Stimulated activated effector memory CD8-positive, alpha-beta T cell treated with anti-CD3 and anti-CD28 coated beads, Interleukin-12 subunit alpha, Interleukin-12 subunit beta, amount 100 ng/mL, for 72 hours (primary cell): ENCODE data around the gene PHF14.

Experiments used
- ATAC-seq: fragments of 150-1000 bp; cut with Tn5 transposase; 2 replicates; pipeline ENCODE4 v1.10.0; 2021
- DNase-seq, 2 donors: peaks; one replicate each; pipeline ENCODE4 v3.0.0; 2021 to 2022; ENCODE audit warnings: low spot score in 2 of 2
- H3K27ac Mint-ChIP-seq: one replicate; pipeline ENCODE4 v1.8.0; 2022; ENCODE audit warnings: mild to moderate bottlenecking, mixed read lengths
- H3K36me3 Mint-ChIP-seq: one replicate; pipeline ENCODE4 v1.8.0; 2022; ENCODE audit warnings: mild to moderate bottlenecking, mixed read lengths
- H3K4me1 Mint-ChIP-seq: one replicate; pipeline ENCODE4 v1.8.0; 2022; ENCODE audit warnings: mixed read lengths
- H3K4me3 Mint-ChIP-seq: one replicate; pipeline ENCODE4 v1.8.0; 2022; ENCODE audit warnings: mild to moderate bottlenecking, mixed read lengths
- H3K9me3 Mint-ChIP-seq: one replicate; pipeline ENCODE4 v1.8.0; 2022; ENCODE audit warnings: mixed read lengths

The PHF14 gene

GRCh38 chr7:11193131-11193867 lies 219.6 kb downstream of the PHF14 start:
- DNase-seq (no peak), ATAC-seq (no peak)
- Mint-ChIP-seq H3K27ac (no peak overlapping the region), H3K4me1 (peaks cover 8% of the 10 kb centered on the region), H3K4me3 (no peak overlapping the region), H3K36me3 (no peaks in the 10 kb centered on the region), H3K9me3 (no peaks in the 10 kb centered on the region)

- H3K4me1 Mint-ChIP-seq, result peaks cover 8% of the 10 kb centered on the region
- no peaks in the 10 kb centered on the region for H3K36me3 Mint-ChIP-seq
- DNase-seq (no peak), ATAC-seq (no peak)
- H3K4me3 Mint-ChIP-seq, result no peak overlapping the region
- no peaks in the 10 kb centered on the region for H3K9me3 Mint-ChIP-seq
- no peak overlapping the region for H3K27ac Mint-ChIP-seq
Observed at GRCh38 chr7:11193888-11194287, 220.2 kb downstream of the PHF14 start.

DNA sequence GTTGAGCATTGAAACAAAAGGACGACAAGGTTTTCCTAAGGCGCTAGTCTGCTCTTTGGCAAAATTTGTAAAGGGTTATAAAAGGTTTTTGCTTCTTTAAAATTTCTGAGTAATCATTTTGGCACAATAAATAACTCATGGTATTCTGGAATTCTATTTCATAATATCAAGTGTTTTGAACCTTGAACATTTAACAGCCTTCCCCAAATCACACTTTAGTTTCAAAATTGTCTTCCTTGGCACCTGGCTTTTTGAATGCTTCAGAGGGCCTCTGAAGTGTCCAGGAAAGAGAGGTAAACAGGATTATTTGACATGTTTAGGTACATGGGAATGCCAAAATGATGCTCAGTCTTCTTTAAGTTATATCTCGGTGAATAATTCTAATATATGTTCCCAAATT lies 220.8 kb downstream of the PHF14 start:
- ATAC-seq (no peak), DNase-seq (no peak)
- no peaks in the 10 kb centered on the region for H3K36me3 Mint-ChIP-seq
- peaks cover 8% of the 10 kb centered on the region for H3K4me1 Mint-ChIP-seq
- no peak overlapping the region for H3K27ac Mint-ChIP-seq
- no peaks in the 10 kb centered on the region for H3K9me3 Mint-ChIP-seq
- no peak overlapping the region for H3K4me3 Mint-ChIP-seq

GRCh38 chr7:11195502-11195901 lies 221.8 kb downstream of the PHF14 start:
- H3K4me1 Mint-ChIP-seq, result peaks cover 8% of the 10 kb centered on the region
- H3K36me3 Mint-ChIP-seq, result no peaks in the 10 kb centered on the region
- ATAC-seq (no peak), DNase-seq (no peak)
- H3K9me3 Mint-ChIP-seq, result no peaks in the 10 kb centered on the region
- no peak overlapping the region for H3K4me3 Mint-ChIP-seq
- H3K27ac Mint-ChIP-seq, result no peak overlapping the region

DNA sequence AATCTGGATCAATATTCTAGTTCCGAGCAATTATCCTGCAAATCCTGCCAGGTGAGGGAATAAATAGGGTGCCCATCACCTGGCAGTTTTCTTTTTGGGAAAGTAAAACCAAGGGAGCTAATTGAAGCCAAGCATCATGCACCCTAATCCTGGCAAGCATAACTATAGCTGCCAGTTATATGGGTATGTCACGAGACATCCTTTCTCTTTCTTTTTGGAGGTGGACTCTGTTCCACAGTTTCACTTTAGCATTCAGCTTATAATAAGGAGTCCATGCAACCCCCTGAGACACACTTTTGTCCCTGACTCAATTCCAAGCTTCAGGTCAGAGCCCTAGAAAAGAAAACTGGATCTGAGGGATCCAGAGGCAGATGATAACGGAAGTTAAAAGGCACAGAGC lies 222.5 kb downstream of the PHF14 start:
- Mint-ChIP-seq H3K27ac (no peak overlapping the region), H3K9me3 (no peaks in the 10 kb centered on the region), H3K4me1 (peaks cover 8% of the 10 kb centered on the region), H3K36me3 (no peaks in the 10 kb centered on the region), H3K4me3 (no peak overlapping the region)
- ATAC-seq (no peak), DNase-seq (no peak)

GRCh38 chr7:11203224-11203623 lies 229.6 kb downstream of the PHF14 start:
- Mint-ChIP-seq H3K27ac (no peak overlapping the region), H3K9me3 (no peaks in the 10 kb centered on the region), H3K36me3 (no peaks in the 10 kb centered on the region), H3K4me1 (no peaks in the 10 kb centered on the region), H3K4me3 (no peak overlapping the region)
- ATAC-seq (no peak), DNase-seq (no peak)

DNA sequence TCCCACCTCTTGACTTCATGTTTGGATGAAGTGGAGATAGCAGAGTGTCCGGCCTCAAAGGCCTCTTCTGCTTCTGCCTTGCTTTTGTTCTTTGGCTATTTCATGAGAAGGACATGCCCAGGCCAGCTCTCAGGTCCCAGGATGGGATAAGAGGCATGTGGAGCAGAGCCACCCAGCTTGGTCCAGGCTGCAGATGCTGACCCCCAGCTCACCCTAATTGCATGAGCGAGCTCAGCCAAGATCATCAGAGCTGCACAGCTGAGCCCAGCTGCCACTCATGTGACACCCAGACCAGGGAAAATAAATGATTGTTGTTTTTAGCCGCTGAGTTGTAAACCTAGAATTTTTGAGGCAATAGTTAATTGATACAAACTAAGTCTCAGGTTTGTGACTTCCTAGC lies 230.0 kb downstream of the PHF14 start:
- H3K9me3 Mint-ChIP-seq, result no peaks in the 10 kb centered on the region
- no peak overlapping the region for H3K4me3 Mint-ChIP-seq
- no peaks in the 10 kb centered on the region for H3K36me3 Mint-ChIP-seq
- no peak overlapping the region for H3K27ac Mint-ChIP-seq
- DNase-seq (no peak), ATAC-seq (no peak)
- no peaks in the 10 kb centered on the region for H3K4me1 Mint-ChIP-seq

- no peak overlapping the region for H3K4me3 Mint-ChIP-seq
- H3K4me1 Mint-ChIP-seq, result no peaks in the 10 kb centered on the region
- H3K36me3 Mint-ChIP-seq, result no peaks in the 10 kb centered on the region
- DNase-seq, result no peak
- no peak overlapping the region for H3K27ac Mint-ChIP-seq
- ATAC-seq, result no peak
- no peaks in the 10 kb centered on the region for H3K9me3 Mint-ChIP-seq
Observed at GRCh38 chr7:11206177-11206899, 232.7 kb downstream of the PHF14 start.

- Mint-ChIP-seq H3K36me3 (no peaks in the 10 kb centered on the region), H3K4me1 (no peaks in the 10 kb centered on the region), H3K27ac (no peak overlapping the region), H3K9me3 (no peaks in the 10 kb centered on the region), H3K4me3 (no peak overlapping the region)
- ATAC-seq (no peak), DNase-seq (no peak)
Observed at GRCh38 chr7:11207565-11207964, 233.9 kb downstream of the PHF14 start.

DNA sequence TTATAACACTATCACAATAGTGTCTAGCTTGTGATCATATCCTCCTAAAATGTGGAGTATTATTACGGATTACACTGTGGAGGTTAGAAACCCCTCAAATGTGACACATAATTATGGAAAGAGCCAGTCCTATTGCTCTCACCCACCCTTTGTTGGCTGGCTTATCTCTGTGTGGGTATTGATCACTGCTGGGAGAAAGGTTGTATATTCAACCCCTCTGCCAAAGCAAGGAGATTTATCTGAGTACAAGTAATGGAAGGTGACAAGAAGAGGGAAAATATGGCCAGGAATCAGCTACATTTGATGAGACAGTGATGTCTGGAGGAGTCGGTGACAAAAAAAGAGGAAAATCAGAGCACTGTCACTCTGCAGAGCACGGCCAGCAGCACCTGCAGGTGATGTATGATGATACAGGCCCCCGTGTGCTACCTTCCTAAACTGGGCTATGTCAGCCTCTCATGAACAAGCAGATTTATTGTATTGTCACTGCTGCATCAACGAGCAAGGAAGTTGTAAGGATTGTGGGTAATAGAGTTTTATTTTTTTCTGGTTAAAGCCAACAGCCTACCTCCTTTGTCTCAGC lies 235.3 kb downstream of the PHF14 start:
- Mint-ChIP-seq H3K27ac (no peak overlapping the region), H3K36me3 (no peaks in the 10 kb centered on the region), H3K9me3 (no peaks in the 10 kb centered on the region), H3K4me3 (no peak overlapping the region), H3K4me1 (no peaks in the 10 kb centered on the region)
- DNase-seq (no peak), ATAC-seq (no peak)

DNA sequence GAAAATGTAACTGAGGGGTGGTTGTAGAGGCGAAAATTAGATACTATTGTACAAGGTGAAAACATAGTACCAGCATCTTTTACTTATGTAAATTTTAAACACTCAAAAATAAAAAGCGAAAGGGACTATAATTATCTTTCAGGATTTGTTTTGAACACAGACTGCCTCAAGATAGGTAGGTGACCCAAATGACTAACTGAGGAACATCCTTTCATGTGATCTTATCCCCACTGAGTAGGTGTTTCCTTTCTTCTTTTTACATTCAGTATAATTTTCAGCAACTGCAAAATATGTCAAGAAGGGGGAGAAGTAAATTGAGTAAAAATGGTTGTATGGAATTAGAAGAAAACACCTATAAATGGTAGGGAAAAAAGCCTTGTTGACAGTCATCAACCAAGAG lies 236.7 kb downstream of the PHF14 start:
- DNase-seq (no peak), ATAC-seq (no peak)
- Mint-ChIP-seq H3K9me3 (no peaks in the 10 kb centered on the region), H3K27ac (no peak overlapping the region), H3K4me1 (no peaks in the 10 kb centered on the region), H3K36me3 (no peaks in the 10 kb centered on the region), H3K4me3 (no peak overlapping the region)

DNA sequence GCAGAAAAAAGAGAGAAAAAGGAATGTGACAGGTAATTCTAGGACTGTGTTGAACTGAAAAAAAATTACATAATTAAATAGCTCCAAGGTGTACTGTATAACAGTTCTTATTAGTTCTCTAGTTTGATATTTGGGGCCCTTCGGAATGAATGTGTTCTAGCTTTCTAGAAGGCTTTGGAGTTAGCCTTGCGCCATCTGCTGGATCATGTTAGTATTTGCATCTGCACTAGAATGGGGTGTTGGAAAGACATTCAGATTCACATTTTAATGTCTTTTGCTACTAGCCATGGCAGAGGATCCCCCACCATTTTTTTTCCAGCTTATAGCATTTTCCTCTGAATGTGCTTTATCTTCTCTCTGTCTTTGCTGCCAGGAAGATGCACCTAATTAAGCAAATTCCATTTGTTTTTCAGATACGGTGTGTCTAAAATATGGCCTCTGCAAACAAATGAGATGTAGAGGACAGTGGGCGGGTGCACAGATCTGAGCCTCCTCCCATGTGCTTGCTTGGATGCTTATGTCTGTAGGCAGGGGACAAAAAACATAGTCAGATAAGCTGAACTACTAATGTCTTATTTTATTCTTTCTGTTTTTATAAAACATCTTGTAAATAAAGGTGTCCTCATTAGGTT lies 238.5 kb downstream of the PHF14 start:
- ATAC-seq, result peak; percentile 69
- no peak overlapping the region for H3K4me3 Mint-ChIP-seq
- H3K9me3 Mint-ChIP-seq, result no peaks in the 10 kb centered on the region
- no peaks in the 10 kb centered on the region for H3K4me1 Mint-ChIP-seq
- peak; percentile 17 to 64 for DNase-seq
- no peak overlapping the region for H3K27ac Mint-ChIP-seq
- H3K36me3 Mint-ChIP-seq, result no peaks in the 10 kb centered on the region

DNA sequence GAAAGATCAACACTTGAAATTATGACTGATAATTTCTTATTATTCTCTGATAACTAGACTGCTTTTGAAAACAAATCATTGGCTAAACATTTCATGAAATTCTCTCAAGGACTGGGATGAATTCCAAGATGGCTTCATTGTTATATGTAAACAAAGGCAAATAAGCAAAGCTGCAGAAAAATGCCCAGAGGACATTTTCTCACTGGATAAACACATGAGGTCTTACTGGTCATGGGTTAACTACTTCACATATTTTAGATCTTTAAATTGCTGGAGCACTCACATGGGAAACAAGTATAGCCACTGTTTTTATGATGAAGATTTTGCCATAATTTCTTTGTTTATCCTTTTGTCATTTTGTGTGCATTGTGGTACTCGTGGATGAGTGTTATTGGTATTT lies 239.1 kb downstream of the PHF14 start:
- H3K4me3 Mint-ChIP-seq, result no peak overlapping the region
- DNase-seq (no peak), ATAC-seq (no peak)
- H3K27ac Mint-ChIP-seq, result no peak overlapping the region
- no peaks in the 10 kb centered on the region for H3K9me3 Mint-ChIP-seq
- no peaks in the 10 kb centered on the region for H3K4me1 Mint-ChIP-seq
- no peaks in the 10 kb centered on the region for H3K36me3 Mint-ChIP-seq

DNA sequence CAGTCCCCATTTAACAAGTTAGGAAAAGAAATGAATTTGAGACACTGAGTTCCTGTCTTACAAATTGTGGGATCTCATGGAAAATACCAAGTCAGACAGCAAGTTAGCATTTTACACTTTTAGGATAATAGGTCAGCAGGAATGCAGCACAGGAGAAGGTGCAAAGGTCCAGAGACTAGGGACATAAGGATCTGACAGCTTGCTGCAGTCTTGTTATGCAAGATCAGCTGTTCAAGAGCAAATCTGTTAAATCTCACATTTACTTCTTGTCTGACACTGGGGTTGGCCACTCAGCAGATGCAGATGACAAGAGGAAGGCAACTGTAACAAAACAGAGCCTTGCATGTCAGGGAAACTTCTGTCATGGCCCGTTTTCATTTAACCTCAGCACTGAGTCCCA lies 239.6 kb downstream of the PHF14 start:
- H3K36me3 Mint-ChIP-seq, result no peaks in the 10 kb centered on the region
- no peak overlapping the region for H3K4me3 Mint-ChIP-seq
- no peak overlapping the region for H3K27ac Mint-ChIP-seq
- no peaks in the 10 kb centered on the region for H3K4me1 Mint-ChIP-seq
- ATAC-seq, result no peak
- no peaks in the 10 kb centered on the region for H3K9me3 Mint-ChIP-seq
- DNase-seq, result no peak

GRCh38 chr7:11216276-11216675 lies 242.6 kb downstream of the PHF14 start:
- no peaks in the 10 kb centered on the region for H3K36me3 Mint-ChIP-seq
- H3K27ac Mint-ChIP-seq, result no peak overlapping the region
- H3K4me3 Mint-ChIP-seq, result no peak overlapping the region
- H3K4me1 Mint-ChIP-seq, result no peaks in the 10 kb centered on the region
- no peak for ATAC-seq
- no peak for DNase-seq
- H3K9me3 Mint-ChIP-seq, result no peaks in the 10 kb centered on the region
